Neural crest cell (in vitro differentiated cells): ENCODE measurements around the gene LCE2C. TPM values are rescaled to one million over a fixed set of nuclear protein-coding genes. Genes with fewer than 3 reads are reported as not detected.
"Not testable (repeated sequence)": the region's sequence is repeated elsewhere in the genome, so short reads cannot be mapped to it uniquely, and the experiment has no call there.

Source experiments
- DNase-seq: peaks from one replicate; pipeline ENCODE4 v3.0.0; 2021; ENCODE audit warnings: low read depth, mixed read lengths, low spot score
- H3K27ac Mint-ChIP-seq: one replicate; pipeline ENCODE4 v1.8.0; 2021; ENCODE audit warnings: mild to moderate bottlenecking, mixed read lengths; ENCODE audit not compliant: unreplicated experiment
- H3K27me3 Mint-ChIP-seq: 2 replicates; pipeline ENCODE4 v1.8.0; 2021; ENCODE audit warnings: low read depth, mild to moderate bottlenecking, mixed read lengths
- H3K36me3 Mint-ChIP-seq: 2 replicates; pipeline ENCODE4 v1.8.0; 2021; ENCODE audit warnings: low read depth, mild to moderate bottlenecking, mixed read lengths
- H3K4me1 Mint-ChIP-seq: 2 replicates; pipeline ENCODE4 v1.8.0; 2021; ENCODE audit warnings: mixed read lengths
- H3K4me3 Mint-ChIP-seq: one replicate; pipeline ENCODE4 v1.8.0; 2021; ENCODE audit warnings: mild to moderate bottlenecking, mixed read lengths
- H3K9me3 Mint-ChIP-seq: 2 replicates; pipeline ENCODE4 v1.8.0; 2021; ENCODE audit warnings: mixed read lengths
- CTCF ChIP-seq: fragments of 200-600 bp; sonication (generic); conservative IDR thresholded peaks from 2 replicates; pipeline ENCODE4 v1.5.0; 2021; ENCODE audit warnings: antibody characterized with exemption, mild to moderate bottlenecking
- total RNA-seq: library from RNA; stranded (reverse); gene quantifications from 2 replicates; pipeline ENCODE4 v1.2.1, GENCODE V29; 2021

LCE2C gene
- total RNA-seq, 1 donor from 2014 or later: not detected

GRCh38 chr1:152667648-152668047, 7.4 kb upstream of the LCE2C start:
- no peak for DNase-seq
- no peaks in the 10 kb centered on the region for H3K27me3 Mint-ChIP-seq
- TF ChIP-seq CTCF: no peak
- peaks cover 27% of the 10 kb centered on the region for H3K9me3 Mint-ChIP-seq
- peaks cover 2% of the 10 kb centered on the region for H3K36me3 Mint-ChIP-seq
- H3K4me1 Mint-ChIP-seq: no peaks in the 10 kb centered on the region
- H3K4me3 Mint-ChIP-seq: no peak overlapping the region
- no peak overlapping the region for H3K27ac Mint-ChIP-seq

GRCh38 chr1:152673016-152673415, 2.1 kb upstream of the LCE2C start:
- Mint-ChIP-seq H3K27me3 (no peaks in the 10 kb centered on the region), H3K4me3 (no peak overlapping the region), H3K4me1 (no peaks in the 10 kb centered on the region), H3K9me3 (peaks cover 29% of the 10 kb centered on the region), H3K36me3 (peaks cover 7% of the 10 kb centered on the region), H3K27ac (no peak overlapping the region)
- no peak for TF ChIP-seq CTCF
- DNase-seq: no peak

GRCh38 chr1:152679459-152679858, 4.4 kb downstream of the LCE2C start:
- H3K4me3 Mint-ChIP-seq: no peak overlapping the region
- no peak for TF ChIP-seq CTCF
- H3K9me3 Mint-ChIP-seq: peaks cover 27% of the 10 kb centered on the region
- no peaks in the 10 kb centered on the region for H3K4me1 Mint-ChIP-seq
- H3K27ac Mint-ChIP-seq: no peak overlapping the region
- no peaks in the 10 kb centered on the region for H3K27me3 Mint-ChIP-seq
- H3K36me3 Mint-ChIP-seq: peaks cover 8% of the 10 kb centered on the region
- no peak for DNase-seq

- TF ChIP-seq CTCF: no peak
- no peak for DNase-seq
- H3K27ac Mint-ChIP-seq: no peak overlapping the region
- H3K4me3 Mint-ChIP-seq: no peak overlapping the region
- peaks cover 11% of the 10 kb centered on the region for H3K36me3 Mint-ChIP-seq
- no peaks in the 10 kb centered on the region for H3K4me1 Mint-ChIP-seq
- H3K27me3 Mint-ChIP-seq: no peaks in the 10 kb centered on the region
- peaks cover 23% of the 10 kb centered on the region for H3K9me3 Mint-ChIP-seq
Observed at GRCh38 chr1:152681616-152682015, 6.5 kb downstream of the LCE2C start.

GRCh38 chr1:152683846-152684245, 8.8 kb downstream of the LCE2C start:
- no peak overlapping the region for H3K4me3 Mint-ChIP-seq
- H3K4me1 Mint-ChIP-seq: no peaks in the 10 kb centered on the region
- peaks cover 10% of the 10 kb centered on the region for H3K36me3 Mint-ChIP-seq
- no peak for TF ChIP-seq CTCF
- DNase-seq: no peak
- no peak overlapping the region for H3K27ac Mint-ChIP-seq
- H3K27me3 Mint-ChIP-seq: no peaks in the 10 kb centered on the region
- peaks cover 18% of the 10 kb centered on the region for H3K9me3 Mint-ChIP-seq

DNA sequence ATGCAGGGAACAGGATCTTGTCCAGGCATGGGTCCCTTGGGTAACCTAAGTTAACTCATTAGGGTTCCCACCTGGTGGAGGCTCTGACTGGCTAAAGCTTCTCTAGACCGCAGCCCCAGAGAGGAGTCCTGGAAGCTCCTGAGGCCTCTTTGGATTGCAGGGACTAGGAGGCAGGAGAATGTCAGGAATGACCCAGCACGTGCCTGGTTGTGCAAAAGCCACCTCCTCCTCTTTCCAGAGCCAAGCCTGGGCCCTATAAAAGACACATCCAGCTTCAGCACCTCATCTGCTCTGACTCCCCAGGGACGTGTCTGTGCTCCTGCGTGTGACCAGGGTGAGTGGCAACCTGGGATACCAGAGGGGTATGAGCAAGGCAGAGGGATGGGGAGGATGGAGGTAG, 10.7 kb downstream of the LCE2C start, which contains the start of gene LCE2B:
LCE2B (plus strand) TSS at position 301 of the 400 bp plus-strand sequence. CDS start 721 bp downstream, outside the sequence.
- peaks cover 10% of the 10 kb centered on the region for H3K9me3 Mint-ChIP-seq
- not testable (repeated sequence) for DNase-seq, H3K4me3 Mint-ChIP-seq, H3K27ac Mint-ChIP-seq, H3K27me3 Mint-ChIP-seq, H3K4me1 Mint-ChIP-seq, H3K36me3 Mint-ChIP-seq
